ENCODE data around the gene SLC23A2.
"Not testable (repeated sequence)": the region's sequence is repeated elsewhere in the genome, so short reads cannot be mapped to it uniquely, and the experiment has no call there.

The SLC23A2 gene

GRCh38 chr20:4937407-4938319 lies 63.6 kb downstream of the SLC23A2 start:
- DNase-seq = no peak

DNA sequence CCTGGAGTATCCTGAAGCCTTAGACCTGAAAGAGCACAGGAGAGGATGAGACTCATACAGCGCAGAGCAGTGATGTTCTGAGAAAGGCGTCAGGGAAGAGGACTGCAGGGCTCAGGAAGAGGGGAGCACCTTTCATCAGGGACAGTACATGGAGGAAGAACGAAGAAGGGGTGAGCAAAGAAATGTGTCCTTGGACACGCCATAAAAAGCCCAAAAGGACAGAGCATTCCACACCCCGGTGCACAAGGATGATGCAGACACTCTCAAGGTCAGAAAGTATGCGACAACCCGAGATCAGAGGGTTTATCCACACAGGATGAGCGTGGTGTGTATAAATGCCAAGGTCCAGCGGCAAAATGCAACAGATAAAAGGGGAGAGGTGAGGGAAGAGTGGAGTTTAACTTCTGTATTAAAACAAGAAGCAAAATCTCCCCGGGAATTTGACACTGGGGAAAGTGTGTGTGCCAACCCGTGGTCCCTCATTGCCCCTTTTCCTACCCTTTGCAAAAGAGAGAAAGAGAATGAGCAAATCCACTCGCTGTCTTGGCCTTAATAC lies 64.4 kb downstream of the SLC23A2 start:
- DNase-seq = no peak

GRCh38 chr20:4936392-4936850 lies 64.9 kb downstream of the SLC23A2 start:
- no peak for DNase-seq

GRCh38 chr20:4932061-4932460 lies 69.2 kb downstream of the SLC23A2 start:
- DNase-seq = no peak

DNA sequence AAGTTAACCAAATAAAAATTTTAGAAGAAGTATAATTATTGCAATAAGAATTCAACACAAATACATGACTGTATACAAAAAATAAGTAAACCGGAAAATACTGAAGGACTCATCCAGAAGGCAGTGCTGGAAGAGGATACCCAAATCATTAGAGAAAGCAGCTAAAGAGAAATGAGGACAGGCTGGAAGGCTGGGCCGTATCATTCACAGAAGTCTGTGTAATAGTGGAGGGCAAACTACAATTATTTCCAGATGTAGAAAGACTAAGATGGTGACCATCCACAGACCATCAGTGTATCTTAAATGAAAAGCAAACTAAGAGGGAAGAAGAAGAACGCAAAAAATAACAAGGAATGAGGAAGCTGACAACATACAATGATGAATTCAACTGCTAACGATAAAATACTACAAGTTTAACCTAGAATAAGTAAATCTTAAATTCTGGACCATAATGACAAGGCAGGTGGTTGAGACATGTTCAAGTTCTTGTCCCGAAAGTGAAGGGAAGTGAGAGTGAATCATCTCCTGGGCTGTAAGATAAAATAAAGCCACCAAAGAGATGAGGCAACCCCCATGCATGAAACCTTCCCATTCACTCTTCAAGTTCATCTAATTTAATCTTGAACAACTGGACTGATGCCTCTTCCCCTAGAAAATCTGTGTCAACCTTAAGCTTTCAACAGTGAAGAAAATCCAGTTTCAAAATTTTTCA lies 71.5 kb downstream of the SLC23A2 start:
- no peak for DNase-seq

- DNase-seq = no peak
Observed at GRCh38 chr20:4926531-4927156, 74.7 kb downstream of the SLC23A2 start.

DNA sequence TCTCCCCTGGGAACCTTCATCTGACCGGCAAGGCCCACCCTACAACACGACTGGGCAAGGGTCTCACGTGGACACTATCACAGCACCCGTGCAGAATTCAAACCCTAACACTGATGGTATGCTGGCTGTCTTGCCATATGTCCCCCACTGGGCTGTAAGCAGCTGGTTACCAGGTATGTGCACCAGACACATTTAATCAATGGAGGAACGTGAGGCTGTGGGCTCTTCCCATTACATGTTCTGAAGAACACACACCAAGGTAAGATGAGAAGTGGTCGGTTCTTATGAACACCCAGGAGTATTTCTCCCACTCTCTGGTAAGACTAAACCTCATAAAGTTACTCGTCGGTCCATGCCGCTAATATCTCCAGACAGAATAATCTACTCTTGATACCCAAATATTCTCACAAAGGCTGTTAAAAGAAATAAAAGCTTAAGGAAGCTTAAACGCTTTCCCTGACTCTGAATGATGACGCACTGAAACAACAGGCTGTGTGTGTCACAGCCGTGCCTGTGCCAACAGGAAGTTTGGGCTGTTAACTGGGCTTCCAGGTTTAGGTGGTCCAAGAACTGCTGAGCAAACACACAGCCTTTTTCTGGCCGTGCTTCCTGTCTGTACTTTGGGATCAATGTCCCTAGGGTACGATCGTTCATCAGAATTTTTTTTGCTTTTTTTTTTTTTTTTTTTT lies 75.3 kb downstream of the SLC23A2 start:
- DNase-seq = peak in 4 of 56 donors; percentile 15 to 32 (median 20)

- no peak for DNase-seq
Observed at GRCh38 chr20:4924446-4924845, 76.9 kb downstream of the SLC23A2 start.

GRCh38 chr20:4924032-4924431 lies 77.3 kb downstream of the SLC23A2 start:
- DNase-seq = no peak

DNA sequence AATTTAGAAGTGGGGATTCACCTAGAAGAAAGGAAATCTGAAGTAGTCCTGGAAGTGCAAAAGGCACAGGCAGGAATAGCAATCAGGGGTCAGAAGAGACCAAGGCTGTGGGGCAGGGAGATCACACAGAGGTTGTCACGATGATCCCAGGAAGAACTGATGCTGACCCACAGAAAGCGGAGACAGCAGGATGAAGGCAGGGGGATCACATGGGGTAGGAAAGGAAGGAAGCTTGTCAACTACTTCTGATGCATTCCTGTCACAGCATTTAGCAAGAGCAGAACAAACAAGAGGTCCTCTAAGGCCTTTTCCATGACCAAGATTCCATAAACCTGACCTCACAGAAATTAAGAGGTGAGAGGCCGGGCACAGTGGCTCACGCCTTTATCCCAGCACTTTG lies 79.1 kb downstream of the SLC23A2 start:
- no peak for DNase-seq

- not testable (repeated sequence) for DNase-seq
Observed at GRCh38 chr20:4921271-4921670, 80.0 kb downstream of the SLC23A2 start.

DNA sequence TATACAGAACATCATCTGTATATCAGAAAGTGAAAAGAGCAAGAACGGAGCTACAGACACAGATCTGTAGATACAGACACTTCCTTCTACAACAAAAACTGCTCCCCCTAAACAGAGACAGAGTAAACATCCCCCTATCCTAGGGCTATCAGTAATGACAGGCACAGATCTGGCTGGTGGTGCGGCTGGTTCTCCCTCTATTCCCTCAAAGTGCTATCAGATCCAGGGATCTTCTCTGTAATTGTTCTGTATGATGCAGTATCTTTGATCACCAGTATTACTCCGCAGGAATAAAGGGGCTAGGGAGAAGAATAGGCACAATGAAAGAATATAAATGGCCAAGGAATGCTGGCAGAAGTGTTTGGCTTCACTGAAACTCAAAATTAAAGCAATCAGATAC lies 80.7 kb downstream of the SLC23A2 start:
- DNase-seq = no peak

DNA sequence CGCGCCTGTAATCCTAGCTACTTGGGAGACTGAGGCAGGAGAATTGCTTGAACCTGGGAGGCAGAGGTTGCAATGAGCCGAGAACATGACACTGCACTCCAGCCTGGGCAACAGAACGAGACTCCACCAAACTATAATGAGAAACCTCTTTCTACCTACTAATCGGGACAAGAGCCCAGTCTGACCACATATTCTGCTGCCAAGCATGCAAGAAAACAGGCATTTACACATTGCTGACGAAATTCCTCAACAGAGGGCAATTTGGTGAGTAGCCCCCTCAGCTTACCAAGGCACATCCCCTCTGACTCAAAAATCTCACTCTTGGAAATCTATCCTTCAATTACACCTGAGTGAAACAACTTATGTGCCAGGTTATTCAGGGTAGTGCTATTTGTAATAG lies 81.2 kb downstream of the SLC23A2 start:
- no peak for DNase-seq

GRCh38 chr20:4919047-4919704 lies 82.1 kb downstream of the SLC23A2 start:
- no peak for DNase-seq

DNA sequence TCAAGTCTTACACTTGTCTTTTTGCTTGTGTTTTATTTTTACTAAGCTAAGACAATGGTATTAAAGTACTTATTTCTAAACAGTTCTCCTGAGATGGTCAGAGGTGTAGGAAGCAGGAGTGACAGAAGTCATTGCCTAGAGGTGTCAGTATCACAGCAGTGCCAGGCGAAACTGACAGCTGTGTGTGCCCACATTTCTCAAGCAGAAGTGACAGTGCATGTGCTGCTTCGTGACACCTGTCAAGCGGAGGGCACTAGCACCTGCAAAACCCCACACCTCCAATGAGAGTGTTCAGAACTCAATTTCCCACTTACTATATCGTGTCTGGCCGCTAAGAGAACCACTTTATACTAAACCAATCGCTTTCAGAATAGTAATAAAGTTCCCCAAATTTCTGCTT lies 82.8 kb downstream of the SLC23A2 start:
- DNase-seq = no peak

DNA sequence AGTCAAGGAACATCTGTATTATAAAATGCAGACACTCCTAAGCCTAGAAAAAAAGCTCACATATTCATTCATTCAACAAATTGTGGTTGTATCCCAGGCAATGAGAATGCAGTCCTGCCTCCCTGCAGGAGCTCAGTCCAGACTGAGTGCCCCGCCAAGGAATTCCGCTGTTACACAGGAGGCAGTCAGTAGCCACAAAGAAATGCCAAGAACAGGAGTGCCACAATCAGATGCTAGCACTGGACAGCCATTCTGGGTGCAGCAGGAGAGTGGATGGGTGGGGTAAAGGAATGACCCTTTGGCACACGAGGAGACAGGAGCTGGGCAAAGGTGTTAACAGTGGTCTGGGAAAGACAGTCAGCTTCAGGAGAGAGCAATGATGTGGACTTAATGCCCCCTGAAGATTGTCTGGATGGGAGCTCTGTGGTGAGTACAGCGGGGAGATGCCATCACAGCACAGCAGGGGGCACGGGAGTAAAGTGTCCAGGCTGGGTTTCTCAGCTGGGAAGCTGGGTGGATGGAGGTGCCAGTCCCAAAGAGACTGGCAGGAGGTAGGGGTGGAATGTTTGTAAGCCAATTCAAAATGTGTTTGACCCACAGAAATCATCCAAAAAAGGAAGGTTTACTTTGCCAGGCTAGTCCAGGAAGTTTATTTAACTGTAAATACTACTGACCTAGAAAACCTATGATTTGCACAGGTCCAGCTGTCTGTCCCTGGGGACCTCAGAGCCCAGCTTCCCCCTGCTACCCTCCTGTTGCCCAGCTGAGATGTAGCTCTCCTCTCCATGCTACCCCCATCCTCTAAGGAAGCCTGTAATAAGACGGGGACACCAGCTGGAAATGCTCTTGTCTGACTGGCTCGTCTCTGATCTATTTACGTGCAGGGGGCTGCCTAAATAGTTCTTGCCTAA lies 84.1 kb downstream of the SLC23A2 start:
- DNase-seq = no peak

DNA sequence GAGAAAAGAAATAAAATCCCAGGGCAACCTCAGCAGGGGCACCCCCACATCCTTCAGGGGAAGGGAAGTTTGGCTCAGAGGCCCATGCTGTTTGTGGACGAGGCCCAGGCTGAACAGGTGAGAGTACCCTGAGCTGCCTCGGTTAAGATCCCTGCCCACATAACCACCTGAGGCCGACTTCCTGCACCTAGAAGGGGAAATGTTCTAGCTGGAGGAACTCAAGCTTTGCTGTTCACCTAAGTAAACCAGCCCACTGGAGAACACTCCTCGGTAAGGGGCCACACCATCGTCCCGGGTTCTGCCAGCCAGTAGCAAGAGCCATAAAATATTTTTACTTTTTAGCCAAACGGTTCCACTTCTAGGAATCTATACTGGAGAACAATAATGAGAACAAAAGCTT lies 88.2 kb downstream of the SLC23A2 start:
- no peak for DNase-seq

DNA sequence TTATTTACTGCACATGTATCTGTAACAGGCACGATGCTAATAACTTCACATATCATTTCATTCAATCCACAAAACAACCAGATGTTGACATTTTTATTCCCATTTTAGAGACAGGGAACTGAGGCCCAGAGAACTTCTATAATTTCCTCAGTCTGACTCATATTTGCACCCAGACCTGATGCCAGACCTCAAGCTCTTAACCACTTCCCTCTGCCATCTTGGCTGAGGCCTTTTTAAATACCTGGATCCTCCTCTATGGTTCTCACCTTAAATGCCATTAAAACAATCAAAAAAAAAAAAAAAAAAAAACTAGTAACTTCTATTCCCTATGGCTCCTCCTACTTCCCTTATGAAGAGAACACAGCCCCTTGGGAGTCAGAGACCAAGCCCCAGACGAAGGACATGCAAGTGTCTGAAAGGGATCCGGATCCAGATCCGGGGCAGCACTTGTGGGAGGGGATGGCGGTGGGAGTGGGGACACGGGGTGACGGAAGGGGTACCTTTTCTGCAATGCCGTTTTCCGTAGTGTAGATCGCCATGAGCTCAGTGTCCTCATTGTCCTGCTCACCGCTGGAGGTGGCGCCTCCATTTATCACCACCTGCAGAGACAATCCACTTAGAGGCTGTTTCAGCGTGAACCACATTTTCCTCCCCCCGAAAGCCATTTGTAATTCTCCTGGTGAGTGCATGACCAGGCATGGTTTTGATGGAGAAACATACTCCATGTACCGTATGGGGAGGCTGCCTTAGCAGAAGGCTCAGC lies 88.7 kb downstream of the SLC23A2 start:
- DNase-seq = no peak

GRCh38 chr20:4910951-4911350 lies 90.4 kb downstream of the SLC23A2 start:
- DNase-seq = peak in 1 of 56 donors; percentile 16
